KBM-7 (cell line): ENCODE data around the gene OR51E2.
"Not testable (repeated sequence)": the region's sequence is repeated elsewhere in the genome, so short reads cannot be mapped to it uniquely, and the experiment has no call there.

ENCODE experiments used
- DNase-seq: peaks from one replicate; pipeline ENCODE4 v3.0.0-alpha.2; 2015
- in situ Hi-C: fragments of 300-500 bp; cut with MboI; formaldehyde crosslinking; loops from 2 replicates; pipeline ENCODE4 v1.14.3; 2020; ENCODE audit warnings: low sequenced_read_pairs, low pct_unique_long_range_greater_than_20kb, mixed read lengths

The OR51E2 gene, protein sequence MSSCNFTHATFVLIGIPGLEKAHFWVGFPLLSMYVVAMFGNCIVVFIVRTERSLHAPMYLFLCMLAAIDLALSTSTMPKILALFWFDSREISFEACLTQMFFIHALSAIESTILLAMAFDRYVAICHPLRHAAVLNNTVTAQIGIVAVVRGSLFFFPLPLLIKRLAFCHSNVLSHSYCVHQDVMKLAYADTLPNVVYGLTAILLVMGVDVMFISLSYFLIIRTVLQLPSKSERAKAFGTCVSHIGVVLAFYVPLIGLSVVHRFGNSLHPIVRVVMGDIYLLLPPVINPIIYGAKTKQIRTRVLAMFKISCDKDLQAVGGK

GRCh38 chr11:4697585-4697984 is at the start of gene OR51E2:
Gene OR51E2, minus strand, starts transcription at chr11:4697853. Its CDS starts 15,142 bp downstream, at chr11:4682711.
- DNase-seq: no peak
- in situ Hi-C loops: no loop called here

- in situ Hi-C loops: no loop called here
These were observed 43.1 kb upstream of the OR51E2 start for GRCh38 chr11:4740735-4741134.

DNA sequence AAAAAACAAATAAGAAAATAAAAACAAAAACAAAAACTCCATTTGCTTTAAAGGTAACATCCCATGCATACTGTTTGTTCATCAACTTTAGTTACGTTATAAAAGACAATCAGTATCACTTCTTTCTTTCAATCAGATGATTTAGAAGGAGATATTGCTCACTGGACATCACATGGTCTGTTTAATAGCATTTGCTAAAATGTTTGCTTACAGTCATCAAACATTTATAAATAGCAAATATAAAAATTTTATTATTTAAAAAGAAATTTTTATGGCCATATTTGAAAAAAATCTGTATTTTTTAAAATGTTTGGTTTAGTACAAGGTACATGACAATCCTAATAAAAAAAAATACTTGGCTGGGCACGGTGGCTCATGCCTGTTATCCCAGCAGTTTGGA is 29.5 kb upstream of the OR51E2 start:
- no peak for DNase-seq

More at GRCh38 chr11:4740735-4741134, 43.1 kb upstream of the OR51E2 start:
- no peak for DNase-seq

GRCh38 chr11:4722616-4723534 is 25.2 kb upstream of the OR51E2 start:
- in situ Hi-C loops, DNase-seq: not testable (repeated sequence)

More for the DNA sequence above, 29.5 kb upstream of the OR51E2 start:
- in situ Hi-C loops: no loop called here

DNA sequence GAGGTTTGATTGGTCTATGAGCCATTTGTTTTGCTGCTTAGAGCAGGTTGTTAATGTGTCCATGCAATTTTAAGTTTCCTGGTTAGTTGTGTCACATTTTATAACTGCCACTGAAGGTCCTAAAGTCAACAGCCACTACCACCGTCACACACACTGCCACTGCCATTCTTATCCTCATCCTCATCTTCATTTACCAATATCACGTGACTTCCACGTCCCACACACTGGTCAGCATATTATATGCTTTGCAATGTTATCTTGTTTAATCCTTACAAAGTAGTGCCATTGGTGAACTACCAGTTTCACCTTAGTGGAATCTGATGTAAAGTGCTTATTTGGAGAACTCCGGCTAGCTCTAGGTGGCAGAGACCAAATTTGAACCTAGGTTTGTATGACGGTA is 16.6 kb upstream of the OR51E2 start:
- DNase-seq: no peak
- in situ Hi-C loops: no loop called here

DNA sequence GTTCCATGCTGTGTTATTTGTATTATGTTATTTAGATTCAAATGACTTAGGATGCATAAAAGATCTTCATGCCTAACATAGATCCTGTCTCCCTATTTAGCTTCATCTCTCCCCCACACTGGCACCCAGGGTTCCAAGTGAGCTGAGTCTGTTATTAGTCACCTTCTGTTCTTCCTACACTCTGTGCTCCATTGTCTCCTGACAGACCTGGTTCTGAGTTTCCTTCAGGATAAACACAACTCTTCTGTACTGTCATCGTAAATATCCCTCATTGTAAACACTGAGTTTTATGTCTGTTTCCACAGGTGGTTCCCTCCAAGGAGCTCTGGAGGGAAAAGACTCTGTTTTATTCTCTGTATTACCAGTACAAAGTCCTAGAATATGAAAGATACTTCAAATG is 15.6 kb upstream of the OR51E2 start:
- no peak for DNase-seq

GRCh38 chr11:4704790-4705334 is 7.2 kb upstream of the OR51E2 start:
- in situ Hi-C loops: no loop called here
- no peak for DNase-seq

More for the DNA sequence above, 15.6 kb upstream of the OR51E2 start:
- in situ Hi-C loops: no loop called here

DNA sequence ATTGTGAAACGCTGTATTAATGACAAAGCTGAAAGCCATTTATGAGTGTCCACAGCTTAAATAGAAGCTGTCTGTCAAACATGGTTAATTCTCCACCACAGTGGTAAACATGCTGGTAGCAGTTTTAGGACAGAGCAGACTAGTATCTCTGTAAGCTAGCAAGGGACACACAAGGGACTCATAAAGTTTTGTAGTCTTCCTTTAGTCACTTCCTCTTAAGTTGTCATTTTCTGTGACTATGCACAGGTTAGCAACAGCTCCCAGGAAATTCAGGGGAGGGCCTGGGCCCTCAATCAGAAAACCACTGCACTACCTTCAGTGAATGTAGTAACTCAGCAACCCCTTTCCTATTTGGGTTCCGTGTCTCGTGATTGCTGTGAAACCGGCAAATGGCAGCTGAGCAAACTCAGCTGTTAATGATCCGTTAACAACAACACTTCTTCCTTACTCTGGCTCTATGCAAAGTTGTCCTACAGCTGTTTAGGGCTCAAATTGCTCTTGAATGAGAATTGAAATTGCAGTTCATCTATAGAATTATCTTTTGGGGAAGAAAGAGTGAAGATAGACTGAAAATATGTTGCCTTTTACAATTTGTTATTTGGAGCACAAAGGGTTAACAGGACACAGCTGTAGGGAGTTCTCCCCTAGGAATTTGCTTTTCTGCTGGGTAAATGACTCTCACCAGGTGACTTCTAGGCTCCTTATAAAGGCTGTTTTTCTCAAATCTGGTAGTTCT is 6.6 kb upstream of the OR51E2 start, which contains the start of gene MMP26:
TSS of gene MMP26 (plus strand) at position 731 of the 736 bp plus-strand sequence.
- DNase-seq: no peak
- in situ Hi-C loops: no loop called here

- in situ Hi-C loops: no loop called here
- DNase-seq: no peak
These were observed 2.8 kb upstream of the OR51E2 start for GRCh38 chr11:4700436-4700820.

GRCh38 chr11:4699697-4700435 is 2.2 kb upstream of the OR51E2 start:
- no peak for DNase-seq
- in situ Hi-C loops: no loop called here

GRCh38 chr11:4695442-4695841 is 2.2 kb downstream of the OR51E2 start:
- in situ Hi-C loops: no loop called here
- no peak for DNase-seq

DNA sequence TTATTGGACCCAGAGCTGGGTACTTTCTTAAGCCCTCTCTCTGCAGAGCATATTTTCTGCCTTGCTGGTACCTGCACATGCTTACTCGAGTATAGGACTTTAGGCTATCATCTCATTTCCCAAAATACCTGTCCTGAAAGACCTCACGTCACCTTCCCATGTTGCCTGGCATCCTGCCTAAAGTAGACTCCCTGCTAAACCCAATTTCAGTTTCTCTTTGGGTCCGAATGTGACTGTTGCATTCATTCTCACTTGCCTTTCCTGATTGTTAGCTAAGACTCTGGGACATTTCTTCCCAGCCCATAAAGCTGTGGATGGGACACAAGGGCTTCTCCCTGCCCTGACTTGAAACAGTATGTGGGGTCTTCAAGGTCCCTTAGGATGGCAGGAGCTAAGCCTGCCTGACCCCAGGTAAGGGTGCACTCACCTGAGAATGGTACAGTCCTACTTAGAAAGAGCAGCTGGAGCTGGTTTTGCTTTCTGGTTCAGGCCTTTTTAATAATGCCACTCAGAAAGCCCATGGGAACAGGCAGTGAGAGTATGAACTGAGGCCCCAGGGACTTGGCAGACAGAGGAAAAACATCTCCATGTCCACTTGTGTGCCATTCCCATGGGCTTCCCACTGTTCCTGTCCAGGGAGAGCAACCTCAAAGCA is 12.9 kb downstream of the OR51E2 start:
- in situ Hi-C loops: no loop called here

GRCh38 chr11:4682623-4683419 is 14.8 kb downstream of the OR51E2 start:
- in situ Hi-C loops: no loop called here
- no peak for DNase-seq

More for the DNA sequence above, 12.9 kb downstream of the OR51E2 start:
- no peak for DNase-seq

DNA sequence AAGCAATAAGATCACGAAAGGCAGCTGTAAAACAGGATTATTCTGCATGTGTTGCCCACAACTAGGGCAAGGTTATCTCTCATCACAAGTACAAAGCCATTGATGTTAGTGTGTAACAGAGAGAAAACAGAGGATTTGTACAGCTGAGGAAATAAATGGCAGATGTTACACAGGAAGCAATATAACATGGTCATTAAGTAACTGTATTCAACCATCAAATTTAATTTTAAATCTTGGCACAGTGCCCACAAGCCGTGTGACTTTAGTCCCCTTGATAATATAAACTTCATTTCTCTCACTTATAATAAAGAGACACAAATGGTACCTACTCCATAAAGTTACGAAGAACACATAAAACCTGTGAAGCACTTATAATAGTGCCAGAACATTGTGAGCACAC is 17.3 kb downstream of the OR51E2 start:
- in situ Hi-C loops: no loop called here
- no peak for DNase-seq

GRCh38 chr11:4677948-4678347 is 19.7 kb downstream of the OR51E2 start:
- in situ Hi-C loops: no loop called here
- DNase-seq: no peak

- in situ Hi-C loops: no loop called here
- DNase-seq: no peak
These were observed 23.9 kb downstream of the OR51E2 start for GRCh38 chr11:4673781-4674180.

GRCh38 chr11:4672470-4672869 is 25.2 kb downstream of the OR51E2 start:
- in situ Hi-C loops: no loop called here
- DNase-seq: no peak
